DND-41 (cell line): ENCODE results near the gene MREG.

Experiments
- ATAC-seq: fragments of 200-7000 bp; cut with Tn5 transposase; 3 replicates; pipeline ENCODE4 v1.9.1; 2021; ENCODE audit warnings: low read depth; ENCODE audit not compliant: insufficient read depth
- DNase-seq: peaks from one replicate; pipeline ENCODE4 v3.0.0-alpha.2; 2020
- H2AFZ ChIP-seq: 2 replicates; pipeline ENCODE4 v1.6.0; 2012; ENCODE audit warnings: low read depth, low read length
- H3K27ac ChIP-seq: 2 replicates; pipeline ENCODE4 v1.5.1; 2012; ENCODE audit warnings: low read length, inconsistent platforms
- H3K27me3 ChIP-seq: fragments of 200-600 bp; sonication (generic); 2 replicates; pipeline ENCODE4 v1.6.0; 2012; ENCODE audit warnings: low read length, mild to moderate bottlenecking, inconsistent platforms; ENCODE audit not compliant: insufficient read depth, poor library complexity
- H3K36me3 ChIP-seq: 2 replicates; pipeline ENCODE4 v1.5.1; 2012; ENCODE audit warnings: low read length, inconsistent platforms; ENCODE audit not compliant: insufficient read depth
- H3K4me1 ChIP-seq: 2 replicates; pipeline ENCODE4 v1.5.1; 2012; ENCODE audit warnings: mild to moderate bottlenecking, low read length; ENCODE audit not compliant: insufficient read depth
- H3K4me2 ChIP-seq: 2 replicates; pipeline ENCODE4 v1.6.0; 2012; ENCODE audit warnings: mild to moderate bottlenecking, moderate library complexity, low read length, inconsistent platforms; ENCODE audit not compliant: insufficient read depth
- H3K4me3 ChIP-seq, 2 experiments: fragments of 200-600 bp in 1 of 2; shearing (Covaris generic) in 1 of 2; 2 replicates each; pipeline ENCODE4 v1.5.1; 2012 to 2016; ENCODE audit warnings: inconsistent platforms in 2 of 2, low read length in 2 of 2, mild to moderate bottlenecking in 2 of 2, low read depth in 1 of 2, moderate library complexity in 1 of 2
- H3K79me2 ChIP-seq: 2 replicates; pipeline ENCODE4 v1.6.0; 2012; ENCODE audit warnings: low read length, inconsistent platforms; ENCODE audit not compliant: insufficient read depth
- H3K9ac ChIP-seq: 2 replicates; pipeline ENCODE4 v1.6.0; 2012; ENCODE audit warnings: low read depth, mild to moderate bottlenecking, inconsistent platforms, low read length, moderate library complexity
- H3K9me3 ChIP-seq: 2 replicates; pipeline ENCODE4 v1.5.1; 2012; ENCODE audit warnings: low read length, moderate library complexity, mild to moderate bottlenecking, inconsistent platforms; ENCODE audit not compliant: insufficient read depth, severe bottlenecking
- H4K20me1 ChIP-seq: 2 replicates; pipeline ENCODE4 v1.6.0; 2012; ENCODE audit warnings: low read length; ENCODE audit not compliant: insufficient read depth
- CTCF ChIP-seq: IDR thresholded peaks from 2 replicates; pipeline ENCODE4 v1.5.1; 2012; ENCODE audit warnings: borderline replicate concordance, low read length, moderate library complexity, mild to moderate bottlenecking; ENCODE audit not compliant: poor library complexity, severe bottlenecking; ENCODE audit errors: extremely low read depth
- EZH2 ChIP-seq: IDR thresholded peaks from 3 replicates; pipeline ENCODE4 v1.6.1; 2012; ENCODE audit warnings: borderline replicate concordance, low read depth, mild to moderate bottlenecking, moderate library complexity, low read length, inconsistent platforms; ENCODE audit not compliant: severe bottlenecking

The MREG gene

GRCh38 chr2:216049452-216049851, 36.1 kb upstream of the MREG start:
- Histone ChIP-seq H2AFZ (no peak overlapping the region), H3K79me2 (no peaks in the 10 kb centered on the region), H3K4me3 (no peak overlapping the region), H3K4me1 (no peaks in the 10 kb centered on the region), H3K9me3 (no peaks in the 10 kb centered on the region), H3K27me3 (no peaks in the 10 kb centered on the region), H3K4me2 (no peak overlapping the region), H3K36me3 (no peaks in the 10 kb centered on the region), H3K9ac (no peak overlapping the region), H3K27ac (no peak overlapping the region), H4K20me1 (no peaks in the 10 kb centered on the region)
- DNase-seq = no peak
- TF ChIP-seq EZH2 (no peak), CTCF (no peak)
- no peak for ATAC-seq

GRCh38 chr2:216047397-216047796, 34.0 kb upstream of the MREG start:
- Histone ChIP-seq H2AFZ (no peak overlapping the region), H3K9me3 (no peaks in the 10 kb centered on the region), H3K4me1 (no peaks in the 10 kb centered on the region), H3K27ac (no peak overlapping the region), H3K79me2 (no peaks in the 10 kb centered on the region), H3K36me3 (no peaks in the 10 kb centered on the region), H3K9ac (no peak overlapping the region), H3K4me3 (no peak overlapping the region), H4K20me1 (no peaks in the 10 kb centered on the region), H3K27me3 (no peaks in the 10 kb centered on the region), H3K4me2 (no peak overlapping the region)
- no peak for DNase-seq
- no peak for ATAC-seq
- TF ChIP-seq EZH2 (no peak), CTCF (no peak)

GRCh38 chr2:216044883-216045486, 31.6 kb upstream of the MREG start:
- H3K27me3 ChIP-seq = no peaks in the 10 kb centered on the region
- H4K20me1 ChIP-seq = no peaks in the 10 kb centered on the region
- H3K36me3 ChIP-seq = no peaks in the 10 kb centered on the region
- H3K27ac ChIP-seq = no peak overlapping the region
- no peak for ATAC-seq
- no peaks in the 10 kb centered on the region for H3K79me2 ChIP-seq
- no peak overlapping the region for H3K4me3 ChIP-seq
- TF ChIP-seq CTCF (no peak), EZH2 (no peak)
- no peak overlapping the region for H3K9ac ChIP-seq
- no peaks in the 10 kb centered on the region for H3K9me3 ChIP-seq
- no peak overlapping the region for H3K4me2 ChIP-seq
- no peaks in the 10 kb centered on the region for H3K4me1 ChIP-seq
- no peak for DNase-seq
- H2AFZ ChIP-seq = no peak overlapping the region
